IPS-18a (cell line): ENCODE results near the gene SESN2.

Source experiments
- H3K27ac ChIP-seq: one replicate; pipeline ENCODE4 v1.5.1; 2013; ENCODE audit warnings: low read length
- H3K27me3 ChIP-seq: one replicate; pipeline ENCODE4 v1.6.1; 2013; ENCODE audit warnings: mild to moderate bottlenecking, low read length; ENCODE audit not compliant: control insufficient read depth, insufficient read depth
- H3K36me3 ChIP-seq: one replicate; pipeline ENCODE4 v1.6.1; 2013; ENCODE audit warnings: low read depth, low read length; ENCODE audit not compliant: control insufficient read depth
- H3K4me1 ChIP-seq: one replicate; pipeline ENCODE4 v1.6.1; 2013; ENCODE audit warnings: low read depth, low read length; ENCODE audit not compliant: control insufficient read depth
- H3K4me3 ChIP-seq: one replicate; pipeline ENCODE4 v1.5.1; 2013; ENCODE audit warnings: low read length
- H3K9ac ChIP-seq: one replicate; pipeline ENCODE4 v1.6.1; 2013; ENCODE audit warnings: mild to moderate bottlenecking, low read length, moderate library complexity
- H3K9me3 ChIP-seq: one replicate; pipeline ENCODE4 v1.6.1; 2013; ENCODE audit warnings: low read depth, low read length; ENCODE audit not compliant: control insufficient read depth

SESN2 gene

GRCh38 chr1:28296401-28297261 lies 37.3 kb downstream of the SESN2 start:
- Histone ChIP-seq H3K9ac (no peak overlapping the region), H3K36me3 (no peaks in the 10 kb centered on the region), H3K27me3 (no peaks in the 10 kb centered on the region), H3K27ac (no peak overlapping the region), H3K4me3 (peak overlapping the region; percentile 23), H3K9me3 (no peaks in the 10 kb centered on the region), H3K4me1 (peaks cover 10% of the 10 kb centered on the region)

GRCh38 chr1:28297826-28298225 lies 38.5 kb downstream of the SESN2 start:
- no peaks in the 10 kb centered on the region for H3K9me3 ChIP-seq
- peaks cover 10% of the 10 kb centered on the region for H3K4me1 ChIP-seq
- H3K4me3 ChIP-seq, result no peak overlapping the region
- no peaks in the 10 kb centered on the region for H3K36me3 ChIP-seq
- no peak overlapping the region for H3K27ac ChIP-seq
- H3K9ac ChIP-seq, result no peak overlapping the region
- H3K27me3 ChIP-seq, result no peaks in the 10 kb centered on the region

DNA sequence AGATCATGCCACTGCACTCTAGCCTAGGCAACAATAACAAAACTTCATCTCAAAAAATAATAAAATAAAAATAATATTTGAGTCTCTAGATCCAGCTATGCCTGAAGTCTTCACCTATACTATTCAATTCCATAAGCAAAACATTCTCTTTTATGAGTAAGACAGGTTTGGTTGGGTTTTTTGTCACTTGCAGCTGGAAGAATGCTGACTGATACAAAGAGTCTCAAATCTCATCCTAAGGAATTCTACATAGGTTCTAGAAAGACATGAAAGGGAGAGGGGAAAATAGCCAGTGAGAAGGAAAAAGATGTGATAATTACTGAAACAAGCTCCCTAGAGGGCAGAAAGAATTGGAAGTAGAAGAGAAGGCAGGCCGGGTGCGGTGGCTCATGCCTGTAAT lies 39.1 kb downstream of the SESN2 start:
- H3K4me1 ChIP-seq, result peaks cover 10% of the 10 kb centered on the region

GRCh38 chr1:28301368-28302174 lies 42.3 kb downstream of the SESN2 start:
- Histone ChIP-seq H3K4me1 (peaks cover 4% of the 10 kb centered on the region), H3K27ac (no peak overlapping the region), H3K9ac (no peak overlapping the region)

More for the DNA sequence above, 39.1 kb downstream of the SESN2 start:
- Histone ChIP-seq H3K27ac (no peak overlapping the region), H3K27me3 (no peaks in the 10 kb centered on the region), H3K9ac (no peak overlapping the region), H3K4me3 (no peak overlapping the region), H3K9me3 (no peaks in the 10 kb centered on the region), H3K36me3 (no peaks in the 10 kb centered on the region)

DNA sequence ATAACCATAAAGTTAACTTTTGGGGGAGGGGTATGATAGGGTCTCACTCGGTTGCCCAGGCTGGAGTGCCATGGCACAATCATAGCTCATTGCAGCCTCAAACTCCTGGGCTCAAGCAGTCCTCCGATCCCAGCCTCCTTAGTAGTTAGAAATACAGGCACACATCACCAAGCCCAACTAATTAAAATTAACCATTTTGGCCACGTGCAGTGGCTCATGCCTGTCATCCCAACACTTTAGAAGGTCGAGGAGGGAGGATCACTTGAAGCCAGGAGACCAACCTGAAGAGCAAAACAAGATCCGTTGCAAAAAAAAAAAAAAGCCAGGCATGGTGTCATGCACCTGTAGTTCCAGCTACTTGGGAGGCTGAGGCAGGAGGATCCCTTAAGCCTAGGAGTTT lies 42.9 kb downstream of the SESN2 start:
- Histone ChIP-seq H3K9ac (no peak overlapping the region), H3K36me3 (no peaks in the 10 kb centered on the region), H3K4me1 (no peaks in the 10 kb centered on the region), H3K4me3 (no peak overlapping the region), H3K27ac (no peak overlapping the region), H3K9me3 (no peaks in the 10 kb centered on the region), H3K27me3 (no peaks in the 10 kb centered on the region)

More at GRCh38 chr1:28301368-28302174, 42.3 kb downstream of the SESN2 start:
- H3K27me3 ChIP-seq, result no peaks in the 10 kb centered on the region
- no peaks in the 10 kb centered on the region for H3K9me3 ChIP-seq
- no peaks in the 10 kb centered on the region for H3K36me3 ChIP-seq
- H3K4me3 ChIP-seq, result no peak overlapping the region

DNA sequence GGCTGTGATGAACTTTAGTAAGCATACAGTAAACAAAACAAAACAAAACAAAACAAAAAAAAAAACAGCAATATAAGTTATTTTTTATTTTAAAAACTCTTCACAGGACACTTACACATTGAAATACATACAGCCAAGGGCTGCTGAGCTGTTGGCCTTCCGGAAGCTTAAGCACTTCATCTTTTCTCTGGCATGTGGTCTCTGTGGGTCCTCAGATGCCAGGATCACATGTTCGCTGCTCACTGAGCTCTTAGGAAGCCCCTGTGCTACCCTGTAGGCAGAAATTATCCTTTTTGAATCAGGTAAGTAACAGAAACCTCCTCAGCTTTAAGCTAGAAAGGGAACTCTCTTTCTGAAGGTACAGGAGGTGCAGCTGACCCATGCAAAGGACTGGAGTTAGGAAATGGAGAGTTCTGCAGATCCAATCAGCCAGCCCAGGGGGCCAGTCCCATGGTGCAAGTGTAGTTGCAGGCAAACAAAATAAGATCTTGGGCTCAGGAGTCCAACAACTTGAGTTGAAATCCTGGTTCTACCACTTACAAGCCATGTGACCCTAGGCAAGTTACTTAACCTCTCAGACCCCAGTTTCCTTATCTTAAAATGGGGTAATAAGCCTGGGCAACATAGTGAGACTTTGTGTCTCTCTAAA lies 47.1 kb downstream of the SESN2 start:
- Histone ChIP-seq H3K4me3 (no peak overlapping the region), H3K36me3 (no peaks in the 10 kb centered on the region), H3K9ac (no peak overlapping the region), H3K27me3 (no peaks in the 10 kb centered on the region), H3K27ac (no peak overlapping the region), H3K9me3 (no peaks in the 10 kb centered on the region), H3K4me1 (no peaks in the 10 kb centered on the region)

DNA sequence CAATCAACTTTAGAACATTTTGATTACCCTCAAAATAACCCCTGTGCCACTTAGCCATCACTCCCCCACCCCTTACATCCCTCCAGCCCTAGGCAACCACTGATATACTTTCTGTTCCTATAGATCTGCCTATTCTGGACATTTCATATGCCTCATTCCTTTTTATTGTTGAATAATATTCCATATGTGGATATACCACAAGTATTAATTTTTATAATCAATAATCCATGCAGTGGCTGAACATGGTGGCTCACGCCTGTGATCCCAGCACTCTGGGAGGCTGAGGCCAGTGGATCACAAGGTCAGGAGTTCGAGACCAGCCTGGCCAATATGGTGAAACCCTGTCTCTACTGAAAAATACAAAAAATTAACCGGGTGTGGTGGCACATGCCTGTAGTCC lies 49.4 kb downstream of the SESN2 start:
- H3K4me3 ChIP-seq, result no peak overlapping the region

DNA sequence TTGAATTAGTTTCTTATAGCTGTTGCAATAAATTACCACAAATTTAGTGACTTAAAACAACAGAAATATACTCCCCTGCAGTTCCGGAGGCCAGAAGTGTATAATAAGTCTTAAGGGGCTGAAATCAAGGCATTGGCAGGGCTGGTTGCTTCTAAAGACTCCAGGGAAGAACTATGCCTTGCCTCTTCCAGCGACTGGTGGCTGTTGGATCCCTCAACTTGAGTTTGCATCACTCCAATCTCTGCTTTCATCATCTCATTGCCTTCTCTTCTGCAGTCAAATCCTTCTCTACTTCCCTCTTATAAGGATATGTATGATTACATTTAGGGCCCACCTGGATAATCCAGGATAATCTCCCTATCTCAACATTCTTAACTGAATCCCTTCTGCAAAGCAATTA lies 50.4 kb downstream of the SESN2 start:
- H3K27me3 ChIP-seq, result no peaks in the 10 kb centered on the region
- no peak overlapping the region for H3K27ac ChIP-seq
- no peak overlapping the region for H3K9ac ChIP-seq
- no peak overlapping the region for H3K4me3 ChIP-seq
- no peaks in the 10 kb centered on the region for H3K36me3 ChIP-seq
- H3K9me3 ChIP-seq, result no peaks in the 10 kb centered on the region
- H3K4me1 ChIP-seq, result no peaks in the 10 kb centered on the region

More for the DNA sequence above, 49.4 kb downstream of the SESN2 start:
- H3K27ac ChIP-seq, result no peak overlapping the region
- no peaks in the 10 kb centered on the region for H3K36me3 ChIP-seq
- H3K9ac ChIP-seq, result no peak overlapping the region
- no peaks in the 10 kb centered on the region for H3K27me3 ChIP-seq
- H3K9me3 ChIP-seq, result no peaks in the 10 kb centered on the region
- H3K4me1 ChIP-seq, result no peaks in the 10 kb centered on the region

GRCh38 chr1:28313702-28314546 lies 54.6 kb downstream of the SESN2 start:
- H3K4me3 ChIP-seq, result no peak overlapping the region
- no peaks in the 10 kb centered on the region for H3K27me3 ChIP-seq
- H3K9me3 ChIP-seq, result no peaks in the 10 kb centered on the region
- H3K9ac ChIP-seq, result no peak overlapping the region
- H3K27ac ChIP-seq, result no peak overlapping the region
- no peaks in the 10 kb centered on the region for H3K4me1 ChIP-seq
- no peaks in the 10 kb centered on the region for H3K36me3 ChIP-seq

- no peaks in the 10 kb centered on the region for H3K9me3 ChIP-seq
- H3K36me3 ChIP-seq, result no peaks in the 10 kb centered on the region
- H3K9ac ChIP-seq, result no peak overlapping the region
- H3K27ac ChIP-seq, result no peak overlapping the region
- no peak overlapping the region for H3K4me3 ChIP-seq
- no peaks in the 10 kb centered on the region for H3K4me1 ChIP-seq
- no peaks in the 10 kb centered on the region for H3K27me3 ChIP-seq
Observed at GRCh38 chr1:28314547-28314941, 55.2 kb downstream of the SESN2 start.

GRCh38 chr1:28317014-28317413 lies 57.7 kb downstream of the SESN2 start:
- H3K36me3 ChIP-seq, result no peaks in the 10 kb centered on the region
- no peaks in the 10 kb centered on the region for H3K27me3 ChIP-seq
- H3K4me1 ChIP-seq, result no peaks in the 10 kb centered on the region
- H3K4me3 ChIP-seq, result no peak overlapping the region
- no peak overlapping the region for H3K9ac ChIP-seq
- no peak overlapping the region for H3K27ac ChIP-seq
- H3K9me3 ChIP-seq, result no peaks in the 10 kb centered on the region
